H1 (cell line): ENCODE results near the gene C3orf20. TPM values are rescaled to one million over a fixed set of nuclear protein-coding genes. Genes with fewer than 3 reads are reported as not detected.

Source experiments
- CTCF ChIA-PET: fragments of 300-600 bp; sonication (Branson Sonifier 250); formaldehyde crosslinking; loops from one replicate; lab custom pipeline; 2021; ENCODE audit not compliant: partially characterized antibody; lab: Charles Lee
- POLR2A ChIA-PET: fragments of 300-600 bp; sonication (Branson Sonifier 250); formaldehyde crosslinking; loops from one replicate; lab custom pipeline; 2021; ENCODE audit warnings: inconsistent platforms; ENCODE audit not compliant: partially characterized antibody; lab: Charles Lee
- DNase-seq, 2 experiments: peaks; one replicate each; pipeline versions ENCODE4 v3.0.0 to v3.0.0-alpha.2; 2010 to 2022; ENCODE audit warnings: low spot score in 2 of 2, low read depth in 1 of 2, mixed read lengths in 1 of 2
- FAIRE-seq: peaks from 2 replicates; lab custom pipeline; 2011; peaks lifted over from hg19 to GRCh38; lab: Jason Lieb, UNC
- H2AFZ ChIP-seq: 2 replicates; pipeline ENCODE4 v1.8.1; 2012; ENCODE audit warnings: low read length, inconsistent platforms
- H2AK5ac ChIP-seq: 2 replicates; pipeline ENCODE4 v1.6.1; 2013; ENCODE audit warnings: low read depth, low read length
- H2BK120ac ChIP-seq: replicated peaks from 2 replicates; pipeline ENCODE3; 2013; ENCODE audit warnings: low read depth, low read length, inconsistent platforms
- H2BK12ac ChIP-seq: 2 replicates; pipeline ENCODE4 v1.6.1; 2013; ENCODE audit warnings: low read depth, low read length
- H2BK15ac ChIP-seq: 2 replicates; pipeline ENCODE4 v1.6.1; 2013; ENCODE audit warnings: low read length
- H2BK20ac ChIP-seq: 2 replicates; pipeline ENCODE4 v1.6.1; 2013; ENCODE audit warnings: low read length
- H2BK5ac ChIP-seq: 2 replicates; pipeline ENCODE4 v1.6.1; 2013; ENCODE audit warnings: low read depth, low read length
- H3K14ac ChIP-seq: 2 replicates; pipeline ENCODE4 v1.6.1; 2013; ENCODE audit warnings: inconsistent platforms; ENCODE audit not compliant: insufficient read length
- H3K18ac ChIP-seq: 2 replicates; pipeline ENCODE4 v1.6.1; 2013; ENCODE audit warnings: low read length; ENCODE audit errors: extremely low read depth
- H3K23ac ChIP-seq: 2 replicates; pipeline ENCODE4 v1.6.1; 2013; ENCODE audit warnings: inconsistent platforms; ENCODE audit not compliant: insufficient read length
- H3K23me2 ChIP-seq: 2 replicates; pipeline ENCODE4 v1.6.1; 2013; ENCODE audit warnings: low read depth, low read length
- H3K27ac ChIP-seq: 2 replicates; pipeline ENCODE4 v1.6.1; 2011; ENCODE audit warnings: low read depth, low read length, inconsistent platforms
- H3K27me3 ChIP-seq, 4 experiments: replicated peaks in 1 of 4; 1 replicate in 1 of 4; 2 replicates in 3 of 4; pipeline versions ENCODE4 v1.6.1 to v1.8.1; 2011 to 2013; ENCODE audit warnings: low read length in 3 of 4, mild to moderate bottlenecking in 3 of 4, inconsistent platforms in 2 of 4, mixed read lengths in 2 of 4, moderate library complexity in 1 of 4; ENCODE audit not compliant: control insufficient read depth in 3 of 4, insufficient read depth in 3 of 4; ENCODE audit errors: extremely low read depth in 1 of 4
- H3K36me3 ChIP-seq, 4 experiments: 2 replicates each; pipeline versions ENCODE4 v1.6.1 to v1.8.1; 2011 to 2013; ENCODE audit warnings: mild to moderate bottlenecking in 4 of 4, low read length in 3 of 4, moderate library complexity in 2 of 4, control low read depth in 1 of 4, inconsistent platforms in 1 of 4; ENCODE audit not compliant: insufficient read depth in 4 of 4, control insufficient read depth in 2 of 4
- H3K4ac ChIP-seq: replicated peaks from 2 replicates; pipeline ENCODE3; 2013; ENCODE audit warnings: low read length, low read depth, mixed read lengths, inconsistent platforms; ENCODE audit not compliant: insufficient read length
- H3K4me1 ChIP-seq, 4 experiments: replicated peaks in 1 of 4; 1 replicate in 1 of 4; 2 replicates in 3 of 4; pipeline versions ENCODE4 v1.6.1 to v1.8.1; 2011 to 2013; ENCODE audit warnings: low read length in 3 of 4, inconsistent platforms in 2 of 4, mixed read lengths in 1 of 4; ENCODE audit not compliant: insufficient read depth in 4 of 4, control insufficient read depth in 3 of 4
- H3K4me2 ChIP-seq, 2 experiments: 2 replicates each; pipeline versions ENCODE4 v1.6.1 to v1.8.1; 2011 to 2013; ENCODE audit warnings: low read depth in 2 of 2, low read length in 2 of 2, control low read depth in 1 of 2, inconsistent platforms in 1 of 2, mild to moderate bottlenecking in 1 of 2; ENCODE audit not compliant: insufficient read depth in 1 of 2
- H3K4me3 ChIP-seq, 4 experiments: fragments of 200-600, 300-600 bp in 1 of 4; sonication (generic), shearing (Covaris generic), sonication (Bioruptor Twin) in 1 of 4; 2 replicates each; pipeline versions ENCODE4 v1.5.1 to v1.8.1; 2011 to 2016; ENCODE audit warnings: low read length in 4 of 4, low read depth in 3 of 4, control low read depth in 2 of 4, inconsistent platforms in 2 of 4, mild to moderate bottlenecking in 2 of 4, mixed read lengths in 1 of 4, moderate library complexity in 1 of 4; ENCODE audit not compliant: insufficient read depth in 2 of 4; ENCODE audit errors: extremely low read depth in 1 of 4
- H3K56ac ChIP-seq: replicated peaks from 2 replicates; pipeline ENCODE3; 2013; ENCODE audit warnings: low read depth, mild to moderate bottlenecking, mixed read lengths, low read length, inconsistent platforms; ENCODE audit not compliant: insufficient read length
- H3K79me1 ChIP-seq: 2 replicates; pipeline ENCODE4 v1.6.1; 2013; ENCODE audit warnings: low read depth, low read length, control low read depth
- H3K79me2 ChIP-seq, 2 experiments: 2 replicates each; pipeline versions ENCODE4 v1.6.1 to v1.8.1; 2012 to 2013; ENCODE audit warnings: low read length in 2 of 2, mild to moderate bottlenecking in 2 of 2, inconsistent platforms in 1 of 2; ENCODE audit not compliant: insufficient read depth in 2 of 2, control insufficient read depth in 1 of 2
- H3K9ac ChIP-seq, 4 experiments: replicated peaks in 1 of 4; 1 replicate in 1 of 4; 2 replicates in 3 of 4; pipeline versions ENCODE4 v1.6.1 to v1.8.1; 2011 to 2013; ENCODE audit warnings: low read depth in 3 of 4, low read length in 3 of 4, control low read depth in 2 of 4, mild to moderate bottlenecking in 2 of 4, moderate library complexity in 2 of 4, inconsistent platforms in 1 of 4; ENCODE audit errors: extremely low read depth in 1 of 4
- H3K9me3 ChIP-seq, 2 experiments: 2 replicates each; pipeline versions ENCODE4 v1.6.1 to v1.8.1; 2012 to 2013; ENCODE audit warnings: mild to moderate bottlenecking in 2 of 2, moderate library complexity in 2 of 2, control low read depth in 1 of 2, inconsistent platforms in 1 of 2, low read depth in 1 of 2, low read length in 1 of 2, mixed read lengths in 1 of 2; ENCODE audit not compliant: insufficient read depth in 2 of 2
- H4K20me1 ChIP-seq, 2 experiments: replicated peaks in 1 of 2; 2 replicates each; pipeline versions ENCODE3 to v1.8.1; 2011 to 2013; ENCODE audit warnings: inconsistent platforms in 2 of 2, low read length in 2 of 2, mild to moderate bottlenecking in 1 of 2; ENCODE audit not compliant: insufficient read depth in 2 of 2, control insufficient read depth in 1 of 2
- H4K5ac ChIP-seq: 2 replicates; pipeline ENCODE4 v1.6.1; 2013; ENCODE audit warnings: low read length, low read depth, mixed read lengths, inconsistent platforms; ENCODE audit not compliant: insufficient read length
- H4K8ac ChIP-seq: 2 replicates; pipeline ENCODE4 v1.8.0; 2013; ENCODE audit warnings: mild to moderate bottlenecking, moderate library complexity, low read length, inconsistent platforms; ENCODE audit not compliant: insufficient read depth; ENCODE audit errors: extremely low read depth
- H4K91ac ChIP-seq: replicated peaks from 2 replicates; pipeline ENCODE3; 2013; ENCODE audit warnings: low read length, mixed read lengths, inconsistent platforms; ENCODE audit not compliant: insufficient read length
- BCL11A ChIP-seq, 2 experiments: IDR thresholded peaks; one replicate each; pipeline ENCODE4 v1.6.1; 2011; ENCODE audit warnings: low read depth in 2 of 2, low read length in 2 of 2, mild to moderate bottlenecking in 2 of 2
- CHD2 ChIP-seq: IDR thresholded peaks from 2 replicates; pipeline ENCODE4 v1.6.1; 2012; ENCODE audit warnings: low read length, improper control_type of control experiment
- CREB1 ChIP-seq: IDR thresholded peaks from 2 replicates; pipeline ENCODE4 v1.6.1; 2012; ENCODE audit warnings: inconsistent platforms
- HDAC2 ChIP-seq, 2 experiments: fragments of 300-600 bp in 1 of 2; sonication (generic) in 1 of 2; IDR thresholded peaks; 2 replicates each; pipeline ENCODE4 v1.6.1; 2011 to 2012; ENCODE audit warnings: low read depth in 2 of 2, low read length in 2 of 2, mild to moderate bottlenecking in 2 of 2, moderate library complexity in 2 of 2, borderline replicate concordance in 1 of 2, inconsistent platforms in 1 of 2
- POU5F1 ChIP-seq: IDR thresholded peaks from 2 replicates; pipeline ENCODE4 v1.6.1; 2011; ENCODE audit warnings: low read depth, mild to moderate bottlenecking, low read length, moderate library complexity
- SIRT6 ChIP-seq: IDR thresholded peaks from one replicate; pipeline ENCODE4 v1.7.1; 2012; ENCODE audit warnings: low read length, inconsistent platforms
- SP4 ChIP-seq: IDR thresholded peaks from 2 replicates; pipeline ENCODE4 v1.6.1; 2012; ENCODE audit warnings: low read length, inconsistent platforms
- TAF1 ChIP-seq: IDR thresholded peaks from 2 replicates; pipeline ENCODE4 v1.6.1; 2011; ENCODE audit warnings: mild to moderate bottlenecking, low read depth, low read length
- TEAD4 ChIP-seq: IDR thresholded peaks from 2 replicates; pipeline ENCODE4 v1.6.1; 2012; ENCODE audit warnings: low read depth, low read length, inconsistent platforms, mixed read lengths
- WGBS, 2 experiments: shearing (Covaris generic) in 1 of 2; methylation state at CpG; one replicate each; pipeline versions ENCODE4 v1.1.6 to v1.1.7; 2013 to 2015; ENCODE audit warnings: low lambda C conversion rate in 2 of 2, mixed read lengths in 2 of 2, inconsistent platforms in 1 of 2, low coverage in 1 of 2, missing lambda C conversion rate in 1 of 2; ENCODE audit not compliant: insufficient replicate concordance in 2 of 2, insufficient coverage in 1 of 2, insufficient read length in 1 of 2; ENCODE audit errors: extremely low coverage in 1 of 2, missing lambda C conversion rate in 1 of 2; 5-methylcytosine and 5-hydroxymethylcytosine counted together
- polyA plus RNA-seq, 7 experiments: library from polyadenylated mRNA; depleted of rRNA in 3 of 7; stranded (reverse) in 5 of 7; unstranded in 2 of 7; fragments of >200 nt in 5 of 7; fragments of 200-250 nt in 2 of 7; gene quantifications; 1 replicate in 5 of 7; 2 replicates in 1 of 7; 4 replicates in 1 of 7; pipeline versions ENCODE4 v1.2.1 to v1.2.3, GENCODE V29; 2011 to 2013; ENCODE audit warnings: missing spikeins in 2 of 7, mixed read lengths in 2 of 7
- total RNA-seq: library from RNA; stranded (reverse); fragmentation: NEBNext Ultra II Directional; extraction: Animal tissue kit (Norgen Biotek cat#: 25700); gene quantifications from 2 replicates; pipeline ENCODE4 v1.2.1, GENCODE V29; 2021

The C3orf20 gene
- total and polyA plus RNA-seq, 2 of the 8 experiments (the other 6 are each of a cell fraction or from before 2014, with no cell fraction given), result not detected

DNA sequence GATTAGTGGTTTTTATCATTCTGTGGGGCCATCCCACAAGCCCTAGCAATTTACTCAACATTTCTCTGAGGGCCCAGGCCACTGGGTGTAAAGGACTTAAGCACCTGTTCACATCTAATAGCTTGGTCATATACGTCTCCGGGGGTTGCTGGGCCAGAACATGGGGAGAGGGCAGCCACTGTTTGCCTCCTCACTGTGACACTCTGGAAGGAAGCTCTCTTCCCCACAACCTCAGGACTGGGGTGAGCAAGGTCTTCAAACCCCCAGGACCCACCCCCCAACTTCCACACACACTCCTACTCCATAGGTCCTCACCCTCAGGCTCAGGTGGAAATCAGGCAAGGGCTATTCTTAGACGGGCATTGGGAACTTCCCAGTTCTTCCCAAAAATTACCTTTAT, 28.9 kb downstream of the C3orf20 start:
- Histone ChIP-seq H2BK15ac (no peak overlapping the region), H2BK5ac (no peak overlapping the region), H3K27me3 (no peaks in the 10 kb centered on the region), H4K20me1 (no peaks in the 10 kb centered on the region), H2AK5ac (no peak overlapping the region), H3K4me3 (no peak overlapping the region), H3K23ac (no peak overlapping the region), H2BK120ac (no peak overlapping the region), H4K8ac (no peak overlapping the region), H3K79me2 (no peaks in the 10 kb centered on the region), H3K9me3 (no peaks in the 10 kb centered on the region), H4K5ac (no peak overlapping the region), H3K79me1 (no peaks in the 10 kb centered on the region), H2BK20ac (no peak overlapping the region), H2BK12ac (no peak overlapping the region), H3K4me1 (no peaks in the 10 kb centered on the region), H3K27ac (no peak overlapping the region), H3K23me2 (peaks cover 3% of the 10 kb centered on the region; the same call in 1 of the 2 replicates), H3K56ac (no peak overlapping the region), H3K14ac (no peak overlapping the region), H3K18ac (no peak overlapping the region), H2AFZ (no peak overlapping the region), H4K91ac (no peak overlapping the region), H3K9ac (no peak overlapping the region), H3K4me2 (no peak overlapping the region), H3K36me3 (no peaks in the 10 kb centered on the region), H3K4ac (no peak overlapping the region)
- FAIRE-seq (no peak), DNase-seq (peak in 1 of 2 experiments; percentile 14)
- ChIA-PET CTCF (interaction anchor here (1.4 to 2.6 kb wide), 2 partner anchors 55 to 58 kb away, joined by 3 to 6 read pairs; no protein-coding TSS in a partner anchor), POLR2A (no interaction called here)
- 83% methylated on average over 3 of the region's 3 CpGs; no CpG with 5 or more reads in 1 of the 2 experiments for WGBS, 2 experiments
- TF ChIP-seq SIRT6, result no peak
- TF ChIP-seq POU5F1, result no peak
- no peak for TF ChIP-seq CREB1
- TF ChIP-seq SP4, result no peak
- TF ChIP-seq TEAD4, result no peak
- TF ChIP-seq CHD2, result no peak
- TF ChIP-seq HDAC2 (IDR thresholded peaks at IDR 0.05; ENCODE audit: borderline replicate concordance in 1 of 2, low read depth in 2 of 2, low read length in 2 of 2), result no peak
- TF ChIP-seq BCL11A (IDR thresholded peaks at IDR 0.05; ENCODE audit: low read depth in 2 of 2, low read length in 2 of 2), result no peak
- TF ChIP-seq TAF1, result no peak
